GM23248 (cell line): ENCODE data around the gene UBASH3A. TPM values are rescaled to one million over a fixed set of nuclear protein-coding genes. Genes with fewer than 3 reads are reported as not detected.

Experiments used
- DNase-seq: peaks from one replicate; pipeline ENCODE4 v3.0.0-alpha.2; 2015
- H2AFZ ChIP-seq: fragments of 200-600 bp; sonication (generic); 2 replicates; pipeline ENCODE4 v1.6.1; 2016; ENCODE audit warnings: antibody characterized with exemption
- H3F3A ChIP-seq: fragments of 200-600 bp; sonication (generic); 2 replicates; pipeline ENCODE4 v1.6.1; 2016; ENCODE audit warnings: mild to moderate bottlenecking, antibody characterized with exemption, mixed run types; ENCODE audit not compliant: insufficient read depth
- H3K27ac ChIP-seq: fragments of 200-600 bp; sonication (generic); 2 replicates; pipeline ENCODE4 v1.5.1; 2016; ENCODE audit warnings: mild to moderate bottlenecking
- H3K27me3 ChIP-seq: fragments of 200-600 bp; sonication (generic); replicated peaks from 2 replicates; pipeline ENCODE4 v1.6.1; 2016; ENCODE audit warnings: mild to moderate bottlenecking; ENCODE audit not compliant: insufficient read depth
- H3K36me3 ChIP-seq: fragments of 200-600 bp; sonication (generic); 2 replicates; pipeline ENCODE4 v1.6.1; 2016; ENCODE audit warnings: low read depth, mild to moderate bottlenecking
- H3K4me1 ChIP-seq: fragments of 200-600 bp; sonication (generic); 2 replicates; pipeline ENCODE4 v1.6.1; 2016; ENCODE audit warnings: mild to moderate bottlenecking; ENCODE audit not compliant: insufficient read depth
- H3K4me2 ChIP-seq: fragments of 200-600 bp; sonication (generic); one replicate; pipeline ENCODE4 v1.6.1; 2016; ENCODE audit warnings: mild to moderate bottlenecking; ENCODE audit not compliant: unreplicated experiment
- H3K4me3 ChIP-seq: fragments of 200-600 bp; sonication (generic); 2 replicates; pipeline ENCODE4 v1.5.1; 2016; ENCODE audit warnings: mild to moderate bottlenecking
- H3K79me2 ChIP-seq: fragments of 200-600 bp; sonication (generic); 2 replicates; pipeline ENCODE4 v1.6.1; 2016; ENCODE audit warnings: mild to moderate bottlenecking; ENCODE audit not compliant: insufficient read depth
- H3K9ac ChIP-seq: fragments of 200-600 bp; sonication (generic); 2 replicates; pipeline ENCODE4 v1.6.1; 2016; ENCODE audit warnings: mild to moderate bottlenecking
- H3K9me2 ChIP-seq: fragments of 200-600 bp; sonication (generic); 2 replicates; pipeline ENCODE4 v1.6.1; 2016; ENCODE audit warnings: mixed run types, mild to moderate bottlenecking, moderate library complexity; ENCODE audit not compliant: insufficient read depth
- H3K9me3 ChIP-seq: fragments of 200-600 bp; sonication (generic); one replicate; pipeline ENCODE4 v1.6.1; 2017; ENCODE audit warnings: low read depth
- H4K20me1 ChIP-seq: fragments of 200-600 bp; sonication (generic); 2 replicates; pipeline ENCODE4 v1.6.0; 2016; ENCODE audit not compliant: insufficient read depth
- EZH2 ChIP-seq: fragments of 200-600 bp; sonication (generic); IDR thresholded peaks from 2 replicates; pipeline ENCODE4 v1.6.1; 2018; ENCODE audit warnings: antibody characterized with exemption, mild to moderate bottlenecking; ENCODE audit not compliant: insufficient read depth, poor library complexity, severe bottlenecking
- EZH2phosphoT487 ChIP-seq: fragments of 200-600 bp; sonication (generic); IDR thresholded peaks from 2 replicates; pipeline ENCODE4 v1.6.1; 2018; ENCODE audit warnings: antibody characterized with exemption, moderate library complexity, mild to moderate bottlenecking, low read depth; ENCODE audit not compliant: insufficient read depth
- WGBS, 2 experiments: methylation state at CpG; one replicate each; pipeline ENCODE4 v1.1.6; 2015 to 2017; ENCODE audit warnings: low lambda C conversion rate in 2 of 2, low coverage in 1 of 2; ENCODE audit errors: missing lambda C conversion rate in 2 of 2; 5-methylcytosine and 5-hydroxymethylcytosine counted together
- in situ Hi-C: fragments of 300-500 bp; cut with MboI; formaldehyde crosslinking; loops from 2 replicates; pipeline ENCODE4 v1.15.0; 2020
- polyA plus RNA-seq: library from polyadenylated mRNA; unstranded; fragments of >200 nt; fragmentation: Nextera tagmentation; extraction: Ambion mirVana; gene quantifications from 2 replicates; pipeline ENCODE4 v1.2.1, GENCODE V29; 2016
- total RNA-seq: library from RNA; depleted of rRNA; stranded (reverse); fragments of >200 nt; shearing (Covaris generic); gene quantifications from 2 replicates; pipeline ENCODE4 v1.2.3, GENCODE V29; 2014

The UBASH3A gene
- total and polyA plus RNA-seq, 2 experiments from 2014 or later = not detected

DNA sequence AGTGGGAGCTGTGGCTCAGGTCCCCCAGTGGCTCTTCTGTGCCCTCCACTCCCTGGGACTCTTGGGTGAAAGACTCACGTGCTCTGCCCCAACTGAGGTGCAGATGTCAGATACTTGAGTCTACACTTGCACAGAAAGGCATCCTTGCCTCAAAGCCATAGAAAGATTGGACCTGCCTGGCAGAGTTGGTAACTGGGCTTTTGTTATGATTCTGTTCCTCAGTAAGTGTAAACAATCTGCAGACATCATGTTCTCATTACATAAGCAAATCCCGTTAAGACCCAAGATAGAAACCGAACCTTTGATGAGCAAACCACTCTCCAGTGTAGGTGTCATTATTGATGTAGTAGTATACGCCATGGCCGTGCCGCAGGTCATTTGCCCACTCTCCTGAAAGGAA, 82.4 kb downstream of the UBASH3A start:
- H2AFZ ChIP-seq = no peak overlapping the region
- WGBS, 2 experiments = 50 to 59% methylated on average over 6 of the region's 6 CpGs
- no peak overlapping the region for H3K27ac ChIP-seq
- no peaks in the 10 kb centered on the region for H3K9me2 ChIP-seq
- H3F3A ChIP-seq = no peaks in the 10 kb centered on the region
- no peaks in the 10 kb centered on the region for H3K4me1 ChIP-seq
- no peaks in the 10 kb centered on the region for H3K79me2 ChIP-seq
- H3K27me3 ChIP-seq = peaks cover 24% of the 10 kb centered on the region
- in situ Hi-C loops = no loop called here
- H3K36me3 ChIP-seq = no peaks in the 10 kb centered on the region
- H4K20me1 ChIP-seq = no peaks in the 10 kb centered on the region
- no peak overlapping the region for H3K9ac ChIP-seq
- DNase-seq = no peak
- no peak overlapping the region for H3K4me2 ChIP-seq
- no peak overlapping the region for H3K4me3 ChIP-seq
- TF ChIP-seq EZH2phosphoT487 (no peak), EZH2 (no peak)
- no peaks in the 10 kb centered on the region for H3K9me3 ChIP-seq

- no peak overlapping the region for H3K4me3 ChIP-seq
- no peaks in the 10 kb centered on the region for H3K4me1 ChIP-seq
- no peak for TF ChIP-seq EZH2
- TF ChIP-seq EZH2phosphoT487 = no peak
- no peaks in the 10 kb centered on the region for H3K79me2 ChIP-seq
- no peak overlapping the region for H3K9ac ChIP-seq
- DNase-seq = no peak
- no peaks in the 10 kb centered on the region for H4K20me1 ChIP-seq
- H3K27ac ChIP-seq = no peak overlapping the region
- H3K27me3 ChIP-seq = peaks cover 24% of the 10 kb centered on the region
- no peak overlapping the region for H2AFZ ChIP-seq
- no peak overlapping the region for H3K4me2 ChIP-seq
- H3K9me3 ChIP-seq = no peaks in the 10 kb centered on the region
- H3K9me2 ChIP-seq = no peaks in the 10 kb centered on the region
- in situ Hi-C loops = no loop called here
- H3F3A ChIP-seq = no peaks in the 10 kb centered on the region
- WGBS, 2 experiments = 9 to 24% methylated on average over 5 of the region's 5 CpGs
- H3K36me3 ChIP-seq = no peaks in the 10 kb centered on the region
These were observed 82.8 kb downstream of the UBASH3A start for GRCh38 chr21:42486531-42486930.

DNA sequence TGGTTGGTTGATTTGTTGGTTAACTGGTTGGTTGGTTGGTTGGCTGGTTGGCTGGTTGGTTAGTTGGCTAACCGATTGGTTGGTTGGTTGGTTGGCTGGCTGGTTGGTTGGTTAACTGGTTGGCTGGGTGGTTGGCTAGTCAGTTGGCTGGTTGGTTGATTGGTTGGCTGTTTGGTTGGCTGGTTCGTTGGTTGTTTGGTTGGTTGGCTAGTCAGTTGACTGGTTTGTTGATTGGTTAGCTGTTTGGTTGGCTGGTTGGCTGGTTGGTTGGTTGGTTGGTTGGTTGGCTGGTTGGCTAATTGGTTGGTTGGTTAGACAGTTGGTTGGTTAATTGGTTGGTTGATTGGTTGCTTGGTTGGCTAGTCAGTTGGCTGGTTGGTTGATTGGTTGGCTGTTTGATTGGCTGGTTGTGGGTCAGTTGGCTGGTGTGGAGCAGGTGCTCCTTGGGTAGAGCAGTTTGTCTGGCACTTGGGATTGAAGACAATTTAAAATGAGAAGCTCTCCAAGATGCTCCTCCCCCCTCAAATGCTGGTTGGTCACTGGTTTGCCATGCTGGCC, 85.4 kb downstream of the UBASH3A start:
- Histone ChIP-seq H2AFZ (no peak overlapping the region), H3K79me2 (no peaks in the 10 kb centered on the region), H4K20me1 (no peaks in the 10 kb centered on the region), H3F3A (no peaks in the 10 kb centered on the region), H3K36me3 (no peaks in the 10 kb centered on the region), H3K4me2 (no peak overlapping the region), H3K9me3 (no peaks in the 10 kb centered on the region), H3K9ac (no peak overlapping the region), H3K4me1 (no peaks in the 10 kb centered on the region), H3K27ac (no peak overlapping the region), H3K9me2 (no peaks in the 10 kb centered on the region), H3K4me3 (no peak overlapping the region), H3K27me3 (peaks cover 19% of the 10 kb centered on the region)
- DNase-seq = no peak
- WGBS, 2 experiments = 20 to 24% methylated on average over 2 of the region's 2 CpGs
- no peak for TF ChIP-seq EZH2
- TF ChIP-seq EZH2phosphoT487 = no peak
- in situ Hi-C loops = no loop called here

- Histone ChIP-seq H3K4me1 (no peaks in the 10 kb centered on the region), H3K4me3 (no peak overlapping the region), H3K9me2 (no peaks in the 10 kb centered on the region), H3K4me2 (no peak overlapping the region), H3K9ac (no peak overlapping the region), H3K79me2 (no peaks in the 10 kb centered on the region), H3F3A (no peaks in the 10 kb centered on the region), H3K27ac (no peak overlapping the region), H3K27me3 (peaks cover 14% of the 10 kb centered on the region), H3K36me3 (no peaks in the 10 kb centered on the region), H4K20me1 (no peaks in the 10 kb centered on the region), H2AFZ (no peak overlapping the region), H3K9me3 (no peaks in the 10 kb centered on the region)
- DNase-seq = no peak
- in situ Hi-C loops = no loop called here
- TF ChIP-seq EZH2 = no peak
- no peak for TF ChIP-seq EZH2phosphoT487
- WGBS, 2 experiments = 13 to 18% methylated on average over 4 of the region's 4 CpGs
These were observed 86.3 kb downstream of the UBASH3A start for GRCh38 chr21:42489991-42490390.

- Histone ChIP-seq H4K20me1 (no peaks in the 10 kb centered on the region), H3K4me1 (no peaks in the 10 kb centered on the region), H3K9me3 (no peaks in the 10 kb centered on the region), H3K79me2 (no peaks in the 10 kb centered on the region), H3K27ac (no peak overlapping the region), H3K27me3 (peaks cover 8% of the 10 kb centered on the region; the same call in 1 of the 2 replicates), H3K9ac (no peak overlapping the region), H3K36me3 (no peaks in the 10 kb centered on the region), H3K9me2 (no peaks in the 10 kb centered on the region), H3F3A (no peaks in the 10 kb centered on the region), H2AFZ (no peak overlapping the region), H3K4me2 (no peak overlapping the region), H3K4me3 (no peak overlapping the region)
- no peak for DNase-seq
- in situ Hi-C loops = no loop called here
- TF ChIP-seq EZH2 = no peak
- no peak for TF ChIP-seq EZH2phosphoT487
These were observed 87.0 kb downstream of the UBASH3A start for GRCh38 chr21:42490720-42491119.
